B cell (primary cell): ENCODE results near the gene MAD1L1. TPM values are rescaled to one million over a fixed set of nuclear protein-coding genes. Genes with fewer than 3 reads are reported as not detected.

Experiments
- ATAC-seq: fragments of 200-7000 bp; cut with Tn5 transposase; one replicate; pipeline ENCODE4 v1.10.0; 2021; ENCODE audit warnings: low read depth, mild to moderate bottlenecking, moderate number of reproducible peaks, moderate library complexity
- CTCF ChIA-PET: fragments of 350-600 bp; sonication (Branson Sonifier 250); formaldehyde crosslinking; loops from one replicate; lab custom pipeline; 2021; ENCODE audit warnings: antibody characterized with exemption, inconsistent platforms; lab: Charles Lee
- POLR2A ChIA-PET: fragments of 350-600 bp; sonication (Branson Sonifier 250); formaldehyde crosslinking; loops from one replicate; lab custom pipeline; 2021; ENCODE audit warnings: antibody characterized with exemption; lab: Charles Lee
- DNase-seq: peaks from one replicate; pipeline ENCODE4 v3.0.0; 2013
- H2AFZ ChIP-seq: 2 replicates; pipeline ENCODE4 v1.6.1; 2012; ENCODE audit warnings: mild to moderate bottlenecking, low read depth, low read length; ENCODE audit not compliant: insufficient read depth, poor library complexity, severe bottlenecking
- H3K27ac ChIP-seq, 2 donors: 1 replicate in 1 of 2; 2 replicates in 1 of 2; pipeline ENCODE4 v1.5.1; 2012 to 2013; ENCODE audit warnings: low read length in 2 of 2, mild to moderate bottlenecking in 2 of 2, moderate library complexity in 1 of 2
- H3K27me3 ChIP-seq, 4 experiments: fragments of 200-600 bp in 1 of 4; sonication (generic) in 1 of 4; replicated peaks in 1 of 4; 1 replicate in 2 of 4; 2 replicates in 2 of 4; pipeline versions ENCODE4 v1.6.1 to v1.7.0; 2013 to 2016; ENCODE audit warnings: low read length in 3 of 4, mild to moderate bottlenecking in 2 of 4, mixed read lengths in 1 of 4, moderate library complexity in 1 of 4; ENCODE audit not compliant: insufficient read depth in 4 of 4, control insufficient read depth in 3 of 4; ENCODE audit errors: control extremely low read depth in 1 of 4
- H3K36me3 ChIP-seq, 2 experiments: replicated peaks in 1 of 2; 1 replicate in 1 of 2; 2 replicates in 1 of 2; pipeline versions ENCODE4 v1.6.1 to v1.7.1; 2013; ENCODE audit warnings: low read length in 1 of 2; ENCODE audit not compliant: insufficient read depth in 2 of 2, control insufficient read depth in 1 of 2; ENCODE audit errors: control extremely low read depth in 1 of 2, extremely low read depth in 1 of 2
- H3K4me1 ChIP-seq, 2 donors: fragments of 200-600 bp in 1 of 2; sonication (generic) in 1 of 2; 1 replicate in 1 of 2; 2 replicates in 1 of 2; pipeline versions ENCODE4 v1.5.1 to v1.6.1; 2013 to 2017; ENCODE audit warnings: low read length in 2 of 2; ENCODE audit not compliant: control insufficient read depth in 2 of 2, insufficient read depth in 2 of 2
- H3K4me2 ChIP-seq: replicated peaks from 2 replicates; pipeline ENCODE3; 2012; ENCODE audit warnings: mild to moderate bottlenecking, low read depth, low read length; ENCODE audit not compliant: poor library complexity, severe bottlenecking
- H3K4me3 ChIP-seq, 5 experiments: fragments of 200-600 bp in 1 of 5; sonication (generic) in 1 of 5; 1 replicate in 3 of 5; 2 replicates in 2 of 5; pipeline versions ENCODE4 v1.5.1 to v1.7.0; 2011 to 2016; ENCODE audit warnings: low read length in 4 of 5, mild to moderate bottlenecking in 4 of 5, low read depth in 2 of 5, control low read depth in 1 of 5, moderate library complexity in 1 of 5; ENCODE audit not compliant: insufficient read depth in 1 of 5; ENCODE audit errors: control extremely low read depth in 1 of 5, extremely low read depth in 1 of 5
- H3K79me2 ChIP-seq: fragments of 200-600 bp; sonication (generic); one replicate; pipeline ENCODE4 v1.6.0; 2016; ENCODE audit warnings: low read length; ENCODE audit not compliant: control insufficient read depth, insufficient read depth
- H3K9ac ChIP-seq: fragments of 200-600 bp; sonication (generic); 2 replicates; pipeline ENCODE4 v1.6.1; 2017; ENCODE audit warnings: mild to moderate bottlenecking, low read length, moderate library complexity
- H3K9me3 ChIP-seq, 3 donors: one replicate each; pipeline versions ENCODE4 v1.6.1 to v1.7.1; 2013; ENCODE audit warnings: low read length in 2 of 3; ENCODE audit not compliant: control insufficient read depth in 2 of 3, insufficient read depth in 1 of 3; ENCODE audit errors: control extremely low read depth in 1 of 3
- H4K20me1 ChIP-seq: 2 replicates; pipeline ENCODE4 v1.6.0; 2012; ENCODE audit warnings: mild to moderate bottlenecking, low read length; ENCODE audit not compliant: insufficient read depth, control insufficient read depth, poor library complexity, severe bottlenecking
- H3K27ac Mint-ChIP-seq: one replicate; pipeline ENCODE4 v1.8.0; 2021; ENCODE audit warnings: mixed read lengths
- H3K27me3 Mint-ChIP-seq: one replicate; pipeline ENCODE4 v1.8.0; 2021; ENCODE audit warnings: mixed read lengths
- H3K4me1 Mint-ChIP-seq: one replicate; pipeline ENCODE4 v1.8.0; 2021; ENCODE audit warnings: mixed read lengths
- H3K4me3 Mint-ChIP-seq: one replicate; pipeline ENCODE4 v1.8.0; 2021; ENCODE audit warnings: mixed read lengths
- H3K9me3 Mint-ChIP-seq: one replicate; pipeline ENCODE4 v1.8.0; 2022; ENCODE audit warnings: mixed read lengths; ENCODE audit not compliant: insufficient read depth
- CTCF ChIP-seq: fragments of 200-600 bp; IDR thresholded peaks from one replicate; pipeline ENCODE4 v1.8.0; 2022; ENCODE audit warnings: antibody characterized with exemption, mild to moderate bottlenecking
- EZH2 ChIP-seq: IDR thresholded peaks from 2 replicates; pipeline ENCODE4 v1.6.1; 2012; ENCODE audit warnings: borderline replicate concordance, low read depth, mild to moderate bottlenecking, moderate library complexity, low read length; ENCODE audit not compliant: insufficient read depth, poor library complexity, severe bottlenecking
- WGBS: methylation state at CpG from one replicate; pipeline ENCODE4 v1.1.5; 2013; ENCODE audit warnings: missing lambda C conversion rate; ENCODE audit not compliant: insufficient coverage; 5-methylcytosine and 5-hydroxymethylcytosine counted together
- intact Hi-C: fragments of 100-400 bp; cut with micrococcal nuclease; formaldehyde crosslinking; loops from one replicate; pipeline ENCODE4 v1.10.0; 2022
- polyA plus RNA-seq: library from polyadenylated mRNA; depleted of rRNA; stranded (reverse); fragments of >200 nt; gene quantifications from 2 replicates; pipeline ENCODE4 v1.2.3, GENCODE V29; 2012
- total RNA-seq, 2 donors: library from RNA; stranded (reverse); fragments of 120-200 nt in 1 of 2; gene quantifications; 1 replicate in 1 of 2; 2 replicates in 1 of 2; pipeline versions ENCODE4 v1.2.3 to v1.2.4, GENCODE V29; 2013 to 2022

The MAD1L1 gene
- total and polyA plus RNA-seq, 2 donors (not counting 1 experiment from before 2014, with no cell fraction given): 86.7 to 110 TPM

GRCh38 chr7:1847260-1848001 is 385.3 kb downstream of the MAD1L1 start:
- intact Hi-C loops: no loop called here
- no peak overlapping the region for H3K27ac ChIP-seq
- H3K4me3 Mint-ChIP-seq: no peak overlapping the region

More at GRCh38 chr7:1847260-1848001, 385.3 kb downstream of the MAD1L1 start:
- H3K4me2 ChIP-seq: no peak overlapping the region
- ATAC-seq: no peak
- H4K20me1 ChIP-seq: peaks cover 71% of the 10 kb centered on the region
- H3K79me2 ChIP-seq: peaks cover 5% of the 10 kb centered on the region
- no peak overlapping the region for H2AFZ ChIP-seq
- DNase-seq: no peak
- H3K4me1 ChIP-seq: peaks cover 10 to 11% of the 10 kb centered on the region in 2 donors
- no peaks in the 10 kb centered on the region for H3K9me3 ChIP-seq
- H3K36me3 ChIP-seq: peaks cover 0 to 9% of the 10 kb centered on the region in 2 experiments
- H3K27me3 ChIP-seq: no peaks in the 10 kb centered on the region
- Mint-ChIP-seq H3K4me1 (peaks cover 15% of the 10 kb centered on the region), H3K9me3 (no peaks in the 10 kb centered on the region), H3K27me3 (no peaks in the 10 kb centered on the region), H3K27ac (peak overlapping the region; percentile 29)
- POLR2A ChIA-PET: no interaction called here
- no peak overlapping the region for H3K4me3 ChIP-seq
- CTCF ChIA-PET: interaction anchor here (1.4 kb wide), 1 partner anchor 501 kb away, joined by 3 read pairs; no protein-coding TSS in a partner anchor
- TF ChIP-seq CTCF: no peak
- TF ChIP-seq EZH2: no peak
- no peak overlapping the region for H3K9ac ChIP-seq
- 97% methylated on average over 27 of the region's 30 CpGs for WGBS
